ENCODE results near the gene CDH13. TPM values are rescaled to one million over a fixed set of nuclear protein-coding genes. Genes with fewer than 3 reads are reported as not detected.

Gene CDH13
- total and polyA plus RNA-seq, 10 of the 15 experiments (the other 5 are each of a cell fraction or from before 2014, with no cell fraction given), result under 0.01 to 0.05 TPM; not detected in 8

DNA sequence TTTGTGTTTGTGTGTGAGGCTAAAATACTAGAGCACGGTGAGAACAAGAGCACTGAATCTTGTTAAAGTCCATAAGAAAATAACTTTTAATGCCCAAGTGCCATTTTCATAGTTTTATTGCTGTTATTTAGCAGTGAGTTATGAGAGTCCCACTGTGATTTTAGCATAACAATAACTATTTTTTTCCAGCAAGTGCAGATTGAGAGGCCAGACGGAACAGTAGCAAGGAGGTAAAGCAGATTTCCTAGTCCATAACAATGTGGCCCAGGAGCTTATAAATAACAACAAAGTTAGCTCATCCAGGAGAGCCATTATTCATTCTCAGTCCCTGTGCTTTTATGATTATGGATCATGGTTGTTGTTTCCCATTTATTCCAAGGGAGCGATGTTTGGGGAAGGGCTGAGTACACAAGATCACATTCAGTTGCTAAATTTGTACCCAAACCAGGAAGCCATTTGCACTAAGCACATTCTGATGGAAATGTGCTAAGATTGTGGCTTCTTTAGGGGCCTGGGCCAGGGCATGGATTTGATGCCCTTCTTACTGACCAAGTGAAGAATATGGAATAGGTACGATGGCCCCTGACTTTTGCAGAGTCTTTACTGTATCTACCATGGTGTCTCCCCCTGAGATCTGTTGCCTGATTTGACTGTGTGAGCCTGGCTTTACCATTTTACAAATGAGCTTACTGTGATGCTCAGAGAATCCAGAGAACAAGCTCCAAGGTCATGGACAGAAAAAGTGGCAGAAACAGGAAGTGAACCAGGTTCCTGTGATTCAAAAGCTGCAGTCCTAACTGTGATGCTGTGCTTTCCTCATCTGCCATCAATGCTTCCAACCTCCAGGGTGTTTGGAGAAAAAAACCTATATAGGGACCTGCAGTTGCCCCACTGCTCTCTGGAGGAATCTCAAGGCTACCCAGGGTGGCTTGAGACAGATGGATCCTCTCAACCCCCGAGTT lies 976.3 kb downstream of the CDH13 start:
- Histone ChIP-seq H3K9ac (ENCODE audit: control insufficient read depth, insufficient read depth, low read length) (no peak overlapping the region), H2AFZ (ENCODE audit: control insufficient read depth, low read depth, low read length) (no peak overlapping the region), H3K27me3 (replicated peaks in 1 of 2; ENCODE audit: control insufficient read depth in 2 of 2, insufficient read depth in 2 of 2, low read length in 1 of 2) (no peaks in the 10 kb centered on the region), H4K20me1 (ENCODE audit: control insufficient read depth, insufficient read depth) (no peaks in the 10 kb centered on the region), H3K79me2 (ENCODE audit: control insufficient read depth, insufficient read depth, low read length) (no peaks in the 10 kb centered on the region), H3K9me3 (replicated peaks; ENCODE audit: control insufficient read depth, insufficient read depth, low read length) (no peaks in the 10 kb centered on the region), H3K27ac (ENCODE audit: control insufficient read depth, insufficient read depth) (no peak overlapping the region), H3K4me2 (ENCODE audit: control insufficient read depth, insufficient read depth) (no peak overlapping the region), H3K36me3 (ENCODE audit: control insufficient read depth in 2 of 2, insufficient read depth in 2 of 2, low read length in 1 of 2) (no peaks in the 10 kb centered on the region), H3K4me1 (ENCODE audit: control insufficient read depth, insufficient read depth, low read length) (no peaks in the 10 kb centered on the region), H3K4me3 (no peak overlapping the region)
- SMC1A ChIA-PET (ENCODE audit: uncharacterized antibody, unreplicated experiment), result no interaction called here
- POLR2A ChIA-PET, result no interaction called here
- in situ Hi-C loops (cut with MboI), result no loop called here
- no TSS peak for BruUV-seq (replicated peaks)
- RAD21 ChIA-PET (ENCODE audit: unreplicated experiment), result no interaction called here
- FAIRE-seq, result no peak
- CTCF ChIA-PET, result no interaction called here
- intact Hi-C loops (cut with micrococcal nuclease; ENCODE audit: unreplicated experiment), result no loop called here
- 25% methylated on average over 5 of the region's 5 CpGs for WGBS (ENCODE audit: insufficient coverage, insufficient replicate concordance, low lambda C conversion rate, missing lambda C conversion rate)
- no peak for ATAC-seq
- DNase-seq (ENCODE audit: low read depth, low spot score), result no peak
- TF ChIP-seq RAD51 (IDR thresholded peaks at IDR 0.05) (no peak), NFYB (IDR thresholded peaks at IDR 0.05; ENCODE audit: insufficient read depth, low read depth, low read length) (no peak), SP1 (IDR thresholded peaks at IDR 0.05; ENCODE audit: low read depth, low read length) (no peak), SMC3 (IDR thresholded peaks at IDR 0.05; ENCODE audit: borderline replicate concordance, low read length) (no peak), RAD21 (IDR thresholded peaks at IDR 0.05; ENCODE audit: insufficient read depth, low read depth, low read length) (no peak), STAT1 (conservative IDR thresholded peaks at IDR 0.05) (no peak), NR2C1 (IDR thresholded peaks at IDR 0.05) (no peak), LARP7 (IDR thresholded peaks at IDR 0.05) (no peak), ATF3 (IDR thresholded peaks at IDR 0.05; ENCODE audit: borderline replicate concordance, extremely low read depth, low read depth, low read length) (no peak), TARDBP (IDR thresholded peaks at IDR 0.05; ENCODE audit: borderline replicate concordance) (no peak), CBFB (IDR thresholded peaks at IDR 0.05; ENCODE audit: low read depth) (no peak), HCFC1 (IDR thresholded peaks at IDR 0.05; ENCODE audit: low read length) (no peak), CHD2 (IDR thresholded peaks at IDR 0.05; ENCODE audit: borderline replicate concordance, low read depth, low read length) (no peak)
- TF ChIP-seq, protein P1, sequence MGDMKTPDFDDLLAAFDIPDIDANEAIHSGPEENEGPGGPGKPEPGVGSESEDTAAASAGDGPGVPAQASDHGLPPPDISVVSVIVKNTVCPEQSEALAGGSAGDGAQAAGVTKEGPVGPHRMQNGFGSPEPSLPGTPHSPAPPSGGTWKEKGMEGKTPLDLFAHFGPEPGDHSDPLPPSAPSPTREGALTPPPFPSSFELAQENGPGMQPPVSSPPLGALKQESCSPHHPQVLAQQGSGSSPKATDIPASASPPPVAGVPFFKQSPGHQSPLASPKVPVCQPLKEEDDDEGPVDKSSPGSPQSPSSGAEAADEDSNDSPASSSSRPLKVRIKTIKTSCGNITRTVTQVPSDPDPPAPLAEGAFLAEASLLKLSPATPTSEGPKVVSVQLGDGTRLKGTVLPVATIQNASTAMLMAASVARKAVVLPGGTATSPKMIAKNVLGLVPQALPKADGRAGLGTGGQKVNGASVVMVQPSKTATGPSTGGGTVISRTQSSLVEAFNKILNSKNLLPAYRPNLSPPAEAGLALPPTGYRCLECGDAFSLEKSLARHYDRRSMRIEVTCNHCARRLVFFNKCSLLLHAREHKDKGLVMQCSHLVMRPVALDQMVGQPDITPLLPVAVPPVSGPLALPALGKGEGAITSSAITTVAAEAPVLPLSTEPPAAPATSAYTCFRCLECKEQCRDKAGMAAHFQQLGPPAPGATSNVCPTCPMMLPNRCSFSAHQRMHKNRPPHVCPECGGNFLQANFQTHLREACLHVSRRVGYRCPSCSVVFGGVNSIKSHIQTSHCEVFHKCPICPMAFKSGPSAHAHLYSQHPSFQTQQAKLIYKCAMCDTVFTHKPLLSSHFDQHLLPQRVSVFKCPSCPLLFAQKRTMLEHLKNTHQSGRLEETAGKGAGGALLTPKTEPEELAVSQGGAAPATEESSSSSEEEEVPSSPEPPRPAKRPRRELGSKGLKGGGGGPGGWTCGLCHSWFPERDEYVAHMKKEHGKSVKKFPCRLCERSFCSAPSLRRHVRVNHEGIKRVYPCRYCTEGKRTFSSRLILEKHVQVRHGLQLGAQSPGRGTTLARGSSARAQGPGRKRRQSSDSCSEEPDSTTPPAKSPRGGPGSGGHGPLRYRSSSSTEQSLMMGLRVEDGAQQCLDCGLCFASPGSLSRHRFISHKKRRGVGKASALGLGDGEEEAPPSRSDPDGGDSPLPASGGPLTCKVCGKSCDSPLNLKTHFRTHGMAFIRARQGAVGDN (IDR thresholded peaks at IDR 0.05), result no peak
- TF ChIP-seq, protein P2, sequence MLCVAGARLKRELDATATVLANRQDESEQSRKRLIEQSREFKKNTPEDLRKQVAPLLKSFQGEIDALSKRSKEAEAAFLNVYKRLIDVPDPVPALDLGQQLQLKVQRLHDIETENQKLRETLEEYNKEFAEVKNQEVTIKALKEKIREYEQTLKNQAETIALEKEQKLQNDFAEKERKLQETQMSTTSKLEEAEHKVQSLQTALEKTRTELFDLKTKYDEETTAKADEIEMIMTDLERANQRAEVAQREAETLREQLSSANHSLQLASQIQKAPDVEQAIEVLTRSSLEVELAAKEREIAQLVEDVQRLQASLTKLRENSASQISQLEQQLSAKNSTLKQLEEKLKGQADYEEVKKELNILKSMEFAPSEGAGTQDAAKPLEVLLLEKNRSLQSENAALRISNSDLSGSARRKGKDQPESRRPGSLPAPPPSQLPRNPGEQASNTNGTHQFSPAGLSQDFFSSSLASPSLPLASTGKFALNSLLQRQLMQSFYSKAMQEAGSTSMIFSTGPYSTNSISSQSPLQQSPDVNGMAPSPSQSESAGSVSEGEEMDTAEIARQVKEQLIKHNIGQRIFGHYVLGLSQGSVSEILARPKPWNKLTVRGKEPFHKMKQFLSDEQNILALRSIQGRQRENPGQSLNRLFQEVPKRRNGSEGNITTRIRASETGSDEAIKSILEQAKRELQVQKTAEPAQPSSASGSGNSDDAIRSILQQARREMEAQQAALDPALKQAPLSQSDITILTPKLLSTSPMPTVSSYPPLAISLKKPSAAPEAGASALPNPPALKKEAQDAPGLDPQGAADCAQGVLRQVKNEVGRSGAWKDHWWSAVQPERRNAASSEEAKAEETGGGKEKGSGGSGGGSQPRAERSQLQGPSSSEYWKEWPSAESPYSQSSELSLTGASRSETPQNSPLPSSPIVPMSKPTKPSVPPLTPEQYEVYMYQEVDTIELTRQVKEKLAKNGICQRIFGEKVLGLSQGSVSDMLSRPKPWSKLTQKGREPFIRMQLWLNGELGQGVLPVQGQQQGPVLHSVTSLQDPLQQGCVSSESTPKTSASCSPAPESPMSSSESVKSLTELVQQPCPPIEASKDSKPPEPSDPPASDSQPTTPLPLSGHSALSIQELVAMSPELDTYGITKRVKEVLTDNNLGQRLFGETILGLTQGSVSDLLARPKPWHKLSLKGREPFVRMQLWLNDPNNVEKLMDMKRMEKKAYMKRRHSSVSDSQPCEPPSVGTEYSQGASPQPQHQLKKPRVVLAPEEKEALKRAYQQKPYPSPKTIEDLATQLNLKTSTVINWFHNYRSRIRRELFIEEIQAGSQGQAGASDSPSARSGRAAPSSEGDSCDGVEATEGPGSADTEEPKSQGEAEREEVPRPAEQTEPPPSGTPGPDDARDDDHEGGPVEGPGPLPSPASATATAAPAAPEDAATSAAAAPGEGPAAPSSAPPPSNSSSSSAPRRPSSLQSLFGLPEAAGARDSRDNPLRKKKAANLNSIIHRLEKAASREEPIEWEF (IDR thresholded peaks at IDR 0.05; ENCODE audit: insufficient replicate concordance, low read depth, low read length), result no peak
